DLD1 (cell line): ENCODE measurements around the gene RNF213.
"Not testable (repeated sequence)": the region's sequence is repeated elsewhere in the genome, so short reads cannot be mapped to it uniquely, and the experiment has no call there.

Experiments used
- in situ Hi-C: cut with HindIII; loops from 2 replicates; pipeline ENCODE4 v1.10.0; 2017; ENCODE audit warnings: low sequenced_read_pairs

The RNF213 gene

DNA sequence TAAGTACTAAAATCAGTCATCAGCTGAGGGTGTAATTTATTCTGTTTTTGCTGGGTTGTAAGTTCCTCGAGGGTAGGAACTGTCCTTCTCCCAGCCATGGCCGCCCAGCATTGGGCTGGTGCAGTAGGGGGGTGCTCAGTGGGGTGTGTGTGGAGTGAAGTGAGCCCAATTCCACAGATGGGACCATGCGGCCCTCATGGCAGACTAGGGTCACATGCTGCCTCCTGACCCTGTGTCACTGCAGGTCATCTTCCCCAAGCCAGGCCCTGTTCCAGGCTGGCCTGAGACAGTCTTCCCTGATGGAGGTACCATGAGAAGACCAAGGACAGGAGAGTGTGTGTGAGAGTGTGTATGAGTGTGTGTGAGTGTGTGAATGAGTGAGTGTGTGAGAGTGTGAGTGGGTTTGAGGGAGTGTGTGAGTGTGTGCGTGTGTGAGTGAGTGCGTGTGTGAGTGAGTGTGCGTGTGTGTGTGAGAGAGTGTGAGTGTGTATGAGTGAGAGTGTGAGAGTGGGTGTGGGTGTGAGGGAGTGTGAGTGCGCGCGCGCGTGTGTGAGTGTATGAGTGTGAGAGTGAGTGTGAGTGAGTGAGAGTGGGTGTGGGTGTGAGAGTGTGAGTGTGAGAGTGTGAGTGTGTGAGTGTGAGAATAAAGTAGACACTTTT lies 36.7 kb upstream of the RNF213 start:
- in situ Hi-C loops: no loop called here

DNA sequence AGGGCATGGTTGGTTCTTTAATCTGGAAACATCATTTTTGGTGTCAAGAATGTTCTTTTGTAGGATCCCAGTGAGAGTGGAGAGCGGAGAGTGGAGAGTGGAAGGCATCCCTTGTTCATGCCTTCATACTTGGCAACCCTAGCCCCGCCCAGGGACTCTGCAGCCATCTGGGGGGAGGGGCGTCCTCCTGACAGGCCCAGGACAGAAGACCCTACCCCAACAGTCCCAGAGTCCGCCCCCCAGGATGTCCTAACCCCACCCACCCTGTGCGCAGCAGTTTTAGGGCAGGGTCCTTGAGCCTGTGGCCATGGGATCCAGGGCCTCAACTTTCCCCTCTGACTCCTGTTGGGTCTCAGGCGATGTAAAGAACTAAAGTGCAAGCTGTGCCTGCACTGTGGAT lies 36.0 kb upstream of the RNF213 start:
- in situ Hi-C loops: no loop called here

DNA sequence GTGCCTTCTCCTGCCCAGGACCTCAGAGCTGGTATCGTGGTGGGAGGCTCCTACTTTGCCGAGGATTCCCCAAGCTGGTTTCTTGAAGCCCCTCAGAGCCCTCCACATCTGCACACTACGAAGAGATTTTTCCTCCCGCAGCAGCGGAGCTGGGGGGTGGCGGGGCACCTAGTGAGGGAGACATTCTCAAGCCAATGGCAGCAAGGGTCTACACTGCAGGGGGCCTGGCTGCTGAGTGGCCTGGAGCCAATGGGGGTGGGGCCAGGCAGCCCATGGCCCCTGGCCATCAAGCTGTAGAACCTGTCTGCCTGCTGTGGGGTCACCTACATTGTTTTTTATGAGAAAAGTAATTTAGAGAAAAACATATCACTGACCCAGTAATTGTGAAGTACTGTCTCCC lies 35.4 kb upstream of the RNF213 start:
- in situ Hi-C loops: no loop called here

DNA sequence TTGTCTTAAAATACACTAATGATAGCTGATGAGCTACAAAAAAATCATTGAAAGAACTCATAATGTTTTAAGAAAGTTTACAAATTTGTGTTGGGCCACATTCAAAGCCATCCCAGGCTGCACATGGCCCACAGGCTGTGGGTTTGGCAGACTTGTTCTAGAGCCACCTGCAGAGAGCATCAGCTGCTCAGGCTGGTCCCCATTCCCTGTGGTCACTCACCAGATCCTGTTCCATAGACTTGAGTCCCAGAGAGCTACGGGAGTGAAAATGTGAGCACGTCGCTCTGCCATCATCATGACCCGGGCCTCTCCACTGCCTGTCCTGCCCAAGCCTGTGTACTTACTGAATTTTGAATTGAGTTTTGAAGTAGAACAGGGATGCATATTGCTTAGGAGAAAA lies 33.5 kb upstream of the RNF213 start:
- in situ Hi-C loops: no loop called here

DNA sequence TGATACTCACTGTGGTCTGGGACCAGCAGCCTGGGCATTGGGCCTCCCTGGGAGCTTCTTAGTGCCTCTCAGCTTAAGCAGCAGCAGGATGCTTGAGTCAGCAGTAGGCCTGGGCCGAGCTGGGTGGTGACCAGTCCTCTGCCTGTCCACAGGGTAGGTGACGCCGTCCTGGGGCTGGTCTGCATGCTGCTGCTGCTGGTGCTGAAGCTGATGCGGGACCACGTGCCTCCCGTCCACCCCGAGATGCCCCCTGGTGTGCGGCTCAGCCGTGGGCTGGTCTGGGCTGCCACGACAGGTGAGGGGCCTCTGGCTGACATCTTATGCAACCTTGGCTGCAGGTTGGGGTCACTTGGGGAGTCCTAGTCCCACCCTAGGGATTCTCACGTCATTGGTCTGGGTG lies 33.0 kb upstream of the RNF213 start:
- in situ Hi-C loops: no loop called here

DNA sequence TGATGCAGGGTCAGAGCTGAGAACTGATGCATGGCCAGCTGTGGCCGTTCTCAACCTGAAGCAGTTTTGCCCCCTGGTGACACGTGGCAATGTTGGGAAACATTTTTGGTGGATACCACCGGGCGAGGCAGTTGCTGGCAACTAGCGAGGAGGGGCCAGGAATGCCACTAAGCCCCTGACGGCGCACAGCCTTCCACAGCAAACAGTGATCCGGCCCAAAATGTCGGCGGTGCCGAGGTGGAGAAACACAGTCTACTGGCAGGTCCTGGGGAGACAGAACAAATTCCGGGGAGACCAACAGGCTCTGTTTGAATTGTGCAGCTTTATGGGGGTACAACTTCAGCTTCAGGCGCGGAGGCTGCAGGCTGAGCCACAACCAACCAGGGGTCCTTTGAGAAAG lies 32.2 kb upstream of the RNF213 start:
- in situ Hi-C loops: no loop called here

DNA sequence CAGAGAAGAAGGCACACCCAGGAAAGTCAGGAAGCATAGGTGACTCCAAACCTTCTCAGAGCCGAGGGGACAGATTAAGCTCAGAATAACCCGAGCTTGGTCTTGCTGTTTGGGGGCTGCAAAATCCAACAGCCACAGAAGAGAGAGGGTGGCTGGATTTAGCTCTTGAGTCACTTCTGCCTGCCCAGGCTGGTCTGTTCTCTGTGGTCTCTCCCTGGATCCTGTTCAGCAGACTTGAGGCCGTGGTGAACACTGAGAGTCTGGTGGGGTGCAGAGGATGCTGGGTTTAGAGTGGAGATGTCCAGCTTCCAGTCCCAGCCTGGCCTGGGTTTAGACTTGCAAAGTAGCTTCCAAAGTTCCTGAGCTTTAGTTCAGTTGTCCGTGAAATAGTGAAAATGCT lies 31.6 kb upstream of the RNF213 start:
- in situ Hi-C loops: no loop called here

DNA sequence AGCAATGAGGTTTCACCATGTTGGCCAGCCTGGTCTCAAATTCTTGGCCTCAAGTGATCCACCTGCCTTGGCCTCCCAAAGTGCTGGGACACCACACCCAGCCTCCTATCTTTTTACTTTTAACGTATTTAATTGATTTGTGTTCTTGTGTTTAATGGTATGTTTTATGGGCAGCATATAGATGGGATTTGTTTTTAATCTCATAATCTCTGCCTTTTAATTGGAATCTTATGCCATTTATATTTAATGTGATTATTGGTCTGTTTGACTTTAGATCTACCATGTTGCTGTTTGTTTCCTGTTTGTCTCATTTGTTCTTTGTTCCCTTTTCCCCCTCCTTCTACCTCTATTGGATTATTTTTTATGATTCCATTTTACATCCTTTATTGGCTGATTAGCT lies 28.2 kb upstream of the RNF213 start:
- in situ Hi-C loops: no loop called here

DNA sequence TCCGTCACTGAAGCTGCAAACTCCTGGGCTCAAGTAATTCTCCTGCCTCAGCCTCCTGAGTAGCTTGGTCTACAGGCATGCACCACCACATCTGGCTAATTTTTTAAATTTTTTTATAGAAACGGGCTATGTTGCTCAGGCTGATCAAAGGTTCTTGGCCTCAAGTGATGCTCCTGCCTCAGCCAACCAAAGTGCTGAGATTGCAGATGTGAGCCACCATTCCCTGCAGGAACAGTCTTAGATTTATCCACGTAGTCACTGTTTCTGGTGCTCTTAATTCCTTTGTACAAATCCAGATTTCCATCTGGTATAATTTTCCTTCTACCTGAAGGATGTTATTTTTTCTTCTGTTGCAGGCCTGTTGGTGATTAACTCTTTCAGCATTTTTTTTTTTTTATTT lies 27.4 kb upstream of the RNF213 start:
- in situ Hi-C loops: no loop called here

DNA sequence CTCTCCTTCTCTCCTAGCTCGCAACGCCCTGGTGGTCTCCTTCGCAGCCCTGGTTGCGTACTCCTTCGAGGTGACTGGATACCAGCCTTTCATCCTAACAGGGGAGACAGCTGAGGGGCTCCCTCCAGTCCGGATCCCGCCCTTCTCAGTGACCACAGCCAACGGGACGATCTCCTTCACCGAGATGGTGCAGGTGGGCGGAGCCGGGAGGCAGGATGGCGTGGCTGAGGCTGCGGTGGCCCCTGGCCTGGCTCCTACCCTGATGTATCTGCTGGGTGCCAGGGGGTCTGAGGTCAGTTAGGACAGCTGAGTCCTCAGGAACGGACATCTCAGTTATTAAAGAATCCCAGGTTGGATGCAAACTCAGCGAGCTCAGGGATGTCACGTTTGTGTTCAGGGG lies 23.7 kb upstream of the RNF213 start:
- in situ Hi-C loops: no loop called here

DNA sequence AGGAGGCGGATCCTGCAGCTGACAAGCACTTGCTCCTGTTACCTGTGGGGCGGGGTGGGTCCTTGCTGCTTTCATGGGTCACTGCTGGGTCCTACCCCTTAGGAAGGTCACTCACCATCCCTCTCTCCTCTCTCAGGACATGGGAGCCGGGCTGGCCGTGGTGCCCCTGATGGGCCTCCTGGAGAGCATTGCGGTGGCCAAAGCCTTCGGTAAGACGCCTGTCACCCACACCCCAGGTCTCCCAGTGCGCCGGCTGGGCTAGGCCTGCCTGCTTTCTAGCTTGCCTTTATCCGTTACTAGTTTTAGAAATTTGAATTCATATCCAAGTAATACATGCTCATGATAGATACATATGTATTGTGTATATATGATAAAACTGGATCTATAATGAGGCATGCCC lies 23.3 kb upstream of the RNF213 start:
- in situ Hi-C loops: no loop called here

DNA sequence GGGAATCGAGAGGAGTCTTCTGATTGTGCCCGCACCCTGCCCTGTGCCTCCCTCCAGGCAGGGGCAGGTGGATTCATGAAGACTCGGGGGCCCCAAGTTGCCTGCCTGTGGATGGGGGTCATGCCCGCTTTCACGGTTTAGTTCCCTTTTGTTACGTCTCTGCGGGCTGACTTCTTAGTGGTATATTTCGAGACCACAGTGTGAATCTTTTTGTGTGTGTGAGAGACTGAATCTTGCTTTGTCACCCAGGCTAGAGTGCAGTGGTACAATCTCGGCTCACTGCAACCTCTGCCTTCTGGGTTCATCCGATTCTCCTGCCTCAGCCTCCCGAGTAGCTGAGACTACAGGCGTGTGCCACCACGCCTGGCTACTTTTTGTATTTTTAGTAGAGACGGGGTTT lies 18.1 kb upstream of the RNF213 start:
- in situ Hi-C loops: no loop called here

DNA sequence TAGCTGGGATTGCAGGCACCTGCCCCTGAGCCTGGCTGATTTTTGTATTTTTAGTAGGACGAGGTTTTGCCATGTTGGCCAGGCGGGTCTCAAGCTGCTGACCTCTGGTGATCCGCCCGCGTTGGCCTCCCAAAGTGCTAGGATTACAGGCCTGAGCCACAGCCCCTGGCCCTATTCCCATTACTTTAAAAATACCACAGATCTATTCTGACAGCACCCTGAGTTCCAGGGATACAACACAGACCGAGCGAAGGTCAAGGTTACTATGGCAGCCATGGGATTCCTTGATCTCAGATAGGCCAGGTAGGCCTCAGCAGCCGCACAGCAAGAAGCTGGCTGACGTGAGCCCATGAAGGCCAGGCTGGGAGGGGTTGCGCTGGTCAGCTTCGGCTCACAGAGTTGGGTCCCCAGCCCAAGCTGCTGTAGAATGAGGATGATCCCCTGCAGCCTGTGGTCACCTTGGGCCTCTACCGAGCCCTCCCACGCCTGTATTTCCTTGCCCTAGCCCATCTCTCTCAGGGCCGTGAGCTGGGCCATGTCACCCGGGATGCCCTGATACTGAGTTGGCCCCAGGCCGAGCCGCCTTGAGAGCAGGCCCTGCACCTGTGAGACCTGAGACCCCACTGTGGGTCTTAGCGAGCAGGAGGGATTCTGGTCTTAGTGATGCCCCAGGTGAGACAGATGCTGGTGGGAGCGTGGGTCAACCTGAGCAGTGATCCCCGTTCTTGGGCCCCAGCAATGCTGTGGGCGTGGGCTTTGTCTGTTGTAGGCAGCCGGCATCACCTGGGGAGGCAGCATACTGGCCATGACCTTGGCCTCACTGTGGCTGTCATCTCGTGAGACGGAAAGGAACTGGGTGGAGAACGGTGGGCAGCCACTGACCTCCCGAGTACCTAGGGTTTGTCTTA lies 16.9 kb upstream of the RNF213 start:
- in situ Hi-C loops: no loop called here

DNA sequence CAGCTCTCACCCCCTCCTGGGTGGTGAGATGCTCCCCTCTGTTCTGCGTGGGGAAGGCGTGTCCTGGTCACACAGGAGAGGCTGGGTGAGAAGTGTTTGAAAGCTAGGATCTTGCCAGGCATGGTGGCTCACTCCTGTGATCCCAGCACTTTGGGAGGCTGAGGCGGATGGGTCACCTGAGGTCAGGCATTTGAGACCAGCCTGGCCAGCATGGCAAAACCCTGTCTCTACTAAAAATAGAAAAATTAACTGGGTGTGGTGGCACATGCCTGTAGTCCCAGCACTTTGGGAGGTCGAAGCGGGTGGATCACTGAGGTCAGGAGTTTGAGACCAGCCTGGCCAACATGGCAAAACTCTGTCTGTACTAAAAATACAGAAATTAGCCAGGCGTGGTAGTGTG lies 16.2 kb upstream of the RNF213 start:
- in situ Hi-C loops: not testable (repeated sequence)

DNA sequence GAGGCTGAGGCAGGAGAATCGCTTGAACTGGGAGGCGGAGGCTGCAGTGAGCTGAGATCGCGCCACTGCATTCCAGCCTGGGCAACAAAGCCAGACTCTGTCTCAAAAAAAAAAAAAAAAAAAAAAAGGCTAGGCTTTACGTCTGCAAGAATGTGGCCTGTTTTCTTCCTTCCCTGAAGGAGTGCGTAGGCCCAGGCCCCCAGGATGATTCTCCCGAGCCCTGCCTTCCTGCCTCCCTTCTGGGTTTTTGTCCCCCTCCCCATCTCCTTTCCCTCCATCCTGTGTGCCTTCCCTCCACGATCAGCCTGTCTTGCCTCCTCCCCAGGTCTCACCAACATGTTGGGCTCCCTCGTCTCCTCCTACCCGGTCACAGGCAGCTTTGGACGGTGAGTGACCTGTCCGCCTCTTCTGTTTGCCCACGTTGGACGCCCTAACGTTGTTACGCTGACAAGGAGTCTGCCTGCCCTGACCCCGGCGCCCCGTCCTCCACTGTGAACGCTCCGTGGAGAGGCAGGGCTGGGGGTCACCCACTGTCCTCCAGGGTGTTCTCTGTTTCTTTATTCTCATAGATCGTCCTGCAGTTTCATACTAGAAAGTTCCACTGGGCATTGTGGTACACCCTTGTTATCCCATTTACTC lies 15.7 kb upstream of the RNF213 start:
- in situ Hi-C loops: no loop called here

DNA sequence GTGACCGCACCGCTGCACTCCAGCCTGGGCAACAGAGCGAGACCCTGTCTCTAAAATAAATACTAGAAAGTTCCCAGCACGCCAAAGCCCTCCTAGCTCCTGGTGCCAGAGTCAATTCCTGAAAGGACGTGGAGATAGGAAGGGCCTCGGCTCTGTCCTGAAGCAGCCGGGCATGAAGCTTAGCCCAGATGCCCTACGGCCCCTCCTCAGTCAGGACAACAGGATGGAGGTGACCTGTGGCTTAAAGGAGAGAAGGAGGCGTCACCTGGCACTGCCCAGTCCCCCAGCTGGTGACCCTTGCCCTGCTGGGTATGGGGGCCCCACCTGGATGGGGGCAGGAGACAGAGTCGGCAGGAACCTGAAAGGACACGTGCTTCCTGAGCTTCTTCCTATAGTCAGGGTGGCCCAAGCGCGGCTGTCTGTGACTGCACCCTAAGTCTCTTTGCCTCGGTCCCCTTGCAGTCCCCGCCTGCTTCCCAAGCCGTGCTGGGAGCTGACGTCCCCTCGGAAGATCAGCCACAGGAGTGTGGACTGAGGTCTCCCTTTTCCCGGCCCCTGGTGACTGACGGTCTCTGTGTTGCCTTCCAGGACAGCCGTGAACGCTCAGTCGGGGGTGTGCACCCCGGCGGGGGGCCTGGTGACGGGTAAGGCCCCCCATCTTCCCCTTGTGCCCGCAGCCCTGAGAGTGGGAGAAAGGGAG lies 14.9 kb upstream of the RNF213 start:
- in situ Hi-C loops: no loop called here

DNA sequence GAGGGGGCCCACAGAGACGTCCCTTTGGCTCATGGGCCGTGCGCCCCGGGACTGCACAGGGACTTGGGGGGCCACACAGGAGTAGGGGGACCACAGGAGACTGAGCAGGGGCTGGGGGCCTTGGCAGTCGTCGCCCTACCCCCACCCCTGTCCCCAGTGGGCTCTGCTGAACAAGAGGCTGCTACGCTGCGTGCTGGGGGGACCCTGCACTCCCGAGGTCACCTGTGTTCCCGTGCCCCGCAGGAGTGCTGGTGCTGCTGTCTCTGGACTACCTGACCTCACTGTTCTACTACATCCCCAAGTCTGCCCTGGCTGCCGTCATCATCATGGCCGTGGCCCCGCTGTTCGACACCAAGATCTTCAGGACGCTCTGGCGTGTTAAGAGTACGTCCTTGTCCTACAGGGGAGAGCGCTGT lies 14.4 kb upstream of the RNF213 start:
- in situ Hi-C loops: no loop called here

DNA sequence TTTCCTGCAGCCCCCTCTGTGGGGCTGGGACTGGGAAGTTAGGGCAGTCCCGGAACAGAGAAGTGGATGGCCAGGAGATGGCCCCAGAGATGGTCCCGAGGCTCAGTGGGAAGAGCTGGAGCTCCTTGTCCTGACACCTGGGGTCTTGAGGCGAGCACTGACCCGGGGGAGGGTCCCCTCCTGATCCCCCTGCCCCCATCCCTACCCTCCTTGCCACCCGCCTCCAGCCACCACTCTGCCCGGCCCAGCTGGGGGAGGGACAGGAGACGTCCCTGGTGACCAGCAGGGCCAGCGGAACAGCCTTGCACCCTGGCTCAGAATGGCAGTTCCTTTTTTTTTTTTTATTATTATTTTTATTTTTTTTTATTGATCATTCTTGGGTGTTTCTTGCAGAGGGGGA lies 13.9 kb upstream of the RNF213 start:
- in situ Hi-C loops: no loop called here

DNA sequence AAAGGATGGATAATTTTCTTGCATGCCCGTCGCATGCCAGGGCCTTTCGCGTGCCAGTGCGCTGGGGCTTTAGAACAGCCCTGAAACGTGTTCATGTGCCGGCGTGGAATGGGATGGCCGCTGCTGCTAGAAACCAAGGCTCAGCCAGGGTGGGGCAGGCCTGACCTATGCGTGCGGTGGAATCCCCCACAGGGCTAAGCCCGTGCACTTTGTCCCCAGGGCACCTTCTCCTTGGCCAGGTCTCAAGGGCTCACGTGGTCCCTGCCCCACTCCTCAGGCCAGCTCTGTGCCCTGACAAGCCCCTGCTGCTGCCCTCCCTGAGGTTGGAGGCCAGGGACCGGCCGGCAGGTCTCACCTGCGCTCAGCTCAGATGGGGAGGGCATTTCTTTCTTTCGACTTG lies 13.1 kb upstream of the RNF213 start:
- in situ Hi-C loops: no loop called here

DNA sequence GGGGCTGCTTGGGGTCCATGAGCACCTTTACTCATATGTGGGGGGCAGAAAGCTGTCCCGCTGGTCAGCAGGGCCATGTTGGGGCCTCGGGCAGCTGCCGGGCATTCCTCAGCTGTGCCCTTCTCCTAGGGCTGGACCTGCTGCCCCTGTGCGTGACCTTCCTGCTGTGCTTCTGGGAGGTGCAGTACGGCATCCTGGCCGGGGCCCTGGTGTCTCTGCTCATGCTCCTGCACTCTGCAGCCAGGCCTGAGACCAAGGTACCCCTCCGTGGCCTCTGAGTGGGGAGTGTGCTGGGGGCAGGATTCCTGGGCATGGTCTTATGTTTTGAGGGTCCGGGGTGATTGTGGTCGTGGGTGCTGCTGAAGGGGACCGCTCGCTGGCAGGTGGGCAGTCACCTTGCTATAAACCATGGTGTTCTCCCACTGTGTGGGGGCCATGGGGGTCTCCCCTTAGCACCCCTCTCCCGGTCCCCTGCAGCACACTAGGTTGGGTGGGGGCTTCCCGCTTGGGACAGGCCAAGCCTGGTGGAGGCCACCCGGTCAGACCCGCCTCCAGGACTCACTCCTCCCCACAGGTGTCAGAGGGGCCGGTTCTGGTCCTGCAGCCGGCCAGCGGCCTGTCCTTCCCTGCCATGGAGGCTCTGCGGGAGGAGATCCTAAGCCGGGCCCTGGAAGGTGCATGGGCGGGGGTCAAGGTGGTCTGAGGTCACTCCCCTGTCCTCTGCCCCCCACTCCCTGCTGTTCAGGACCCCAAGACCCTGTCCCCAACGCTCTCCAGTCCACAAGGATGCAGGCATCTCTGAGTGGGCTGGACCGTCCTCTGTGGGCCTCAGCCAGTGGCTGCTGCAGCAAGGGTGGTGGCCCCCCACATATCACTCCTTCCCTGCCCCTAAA lies 12.4 kb upstream of the RNF213 start:
- in situ Hi-C loops: no loop called here
